Measurements from ENCODE around the gene KHK.
A peak's percentile ranks its signal among the peaks of the same experiment; 100 is the strongest.

The KHK gene

DNA sequence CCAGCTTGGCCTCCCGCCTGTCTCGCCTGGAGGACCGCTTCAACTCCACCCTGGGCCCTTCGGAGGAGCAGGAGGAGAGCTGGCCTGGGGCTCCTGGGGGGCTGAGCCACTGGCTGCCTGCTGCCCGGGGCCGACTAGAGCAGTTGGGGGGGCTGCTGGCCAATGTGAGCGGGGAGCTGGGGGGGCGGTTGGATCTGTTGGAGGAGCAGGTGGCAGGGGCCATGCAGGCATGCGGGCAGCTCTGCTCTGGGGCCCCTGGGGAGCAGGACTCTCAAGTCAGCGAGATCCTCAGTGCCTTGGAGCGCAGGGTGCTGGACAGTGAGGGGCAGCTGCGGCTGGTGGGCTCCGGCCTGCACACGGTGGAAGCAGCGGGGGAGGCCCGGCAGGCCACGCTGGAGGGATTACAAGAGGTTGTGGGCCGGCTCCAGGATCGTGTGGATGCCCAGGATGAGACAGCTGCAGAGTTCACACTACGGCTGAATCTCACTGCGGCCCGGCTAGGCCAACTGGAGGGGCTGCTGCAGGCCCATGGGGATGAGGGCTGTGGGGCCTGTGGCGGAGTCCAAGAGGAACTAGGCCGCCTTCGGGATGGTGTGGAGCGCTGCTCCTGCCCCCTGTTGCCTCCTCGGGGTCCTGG lies 3.7 kb upstream of the KHK start:
- DNase-seq = no peak

DNA sequence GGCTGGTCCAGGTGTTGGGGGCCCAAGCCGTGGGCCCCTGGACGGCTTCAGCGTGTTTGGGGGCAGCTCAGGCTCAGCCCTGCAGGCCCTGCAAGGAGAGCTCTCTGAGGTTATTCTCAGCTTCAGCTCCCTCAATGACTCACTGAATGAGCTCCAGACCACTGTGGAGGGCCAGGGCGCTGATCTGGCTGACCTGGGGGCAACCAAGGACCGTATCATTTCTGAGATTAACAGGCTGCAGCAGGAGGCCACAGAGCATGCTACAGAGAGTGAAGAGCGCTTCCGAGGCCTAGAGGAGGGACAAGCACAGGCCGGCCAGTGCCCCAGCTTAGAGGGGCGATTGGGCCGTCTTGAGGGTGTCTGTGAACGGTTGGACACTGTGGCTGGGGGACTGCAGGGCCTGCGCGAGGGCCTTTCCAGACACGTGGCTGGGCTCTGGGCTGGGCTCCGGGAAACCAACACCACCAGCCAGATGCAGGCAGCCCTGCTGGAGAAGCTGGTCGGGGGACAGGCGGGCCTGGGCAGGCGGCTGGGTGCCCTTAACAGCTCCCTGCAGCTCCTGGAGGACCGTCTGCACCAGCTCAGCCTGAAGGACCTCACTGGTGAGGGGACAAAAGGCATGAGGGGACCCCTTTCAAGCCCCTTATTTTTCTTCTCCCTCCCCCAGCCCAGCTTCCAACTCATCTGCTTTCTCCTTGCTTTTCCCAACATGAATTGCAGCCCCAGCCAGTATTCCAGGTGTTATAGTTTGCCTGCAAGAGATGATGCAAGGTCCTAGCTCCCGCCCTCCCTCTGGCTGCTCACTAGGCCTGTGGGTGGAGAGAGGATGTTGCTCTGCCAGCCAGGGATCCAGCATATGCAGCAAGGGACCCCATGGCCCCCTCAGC lies 2.9 kb upstream of the KHK start:
- no peak for DNase-seq

DNA sequence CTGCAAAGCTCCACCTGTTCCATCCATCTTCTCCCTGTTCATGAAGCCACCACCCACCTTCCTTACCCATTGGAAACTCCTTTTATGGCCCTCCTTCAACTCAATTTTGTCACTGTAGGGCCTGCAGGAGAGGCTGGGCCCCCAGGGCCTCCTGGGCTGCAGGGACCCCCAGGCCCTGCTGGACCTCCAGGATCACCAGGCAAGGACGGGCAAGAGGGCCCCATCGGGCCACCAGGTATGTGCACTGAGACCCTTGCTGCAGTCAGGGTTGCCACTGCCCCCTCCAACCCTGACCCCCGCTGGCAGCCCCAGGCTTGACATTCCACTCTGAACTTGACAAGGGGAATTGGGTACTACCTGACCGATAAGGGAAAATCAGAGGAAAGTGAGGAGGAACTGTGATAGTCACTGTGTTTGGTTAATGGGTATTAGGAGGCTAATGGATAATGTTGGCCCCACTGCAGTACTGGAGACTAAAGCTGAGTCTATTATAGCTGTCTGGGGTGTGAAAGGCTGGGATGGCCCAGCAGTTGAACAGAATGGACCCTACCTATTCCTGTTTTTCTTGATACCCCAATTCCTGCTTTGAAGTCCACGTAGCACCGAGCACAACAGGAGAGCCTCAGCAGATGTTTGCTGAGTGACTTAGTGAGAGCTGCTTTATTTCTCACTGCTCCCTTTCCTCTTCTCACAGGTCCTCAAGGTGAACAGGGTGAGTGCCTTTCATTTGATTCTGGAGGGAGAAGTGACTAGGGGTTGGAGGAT lies 2.1 kb upstream of the KHK start:
- DNase-seq = no peak

DNA sequence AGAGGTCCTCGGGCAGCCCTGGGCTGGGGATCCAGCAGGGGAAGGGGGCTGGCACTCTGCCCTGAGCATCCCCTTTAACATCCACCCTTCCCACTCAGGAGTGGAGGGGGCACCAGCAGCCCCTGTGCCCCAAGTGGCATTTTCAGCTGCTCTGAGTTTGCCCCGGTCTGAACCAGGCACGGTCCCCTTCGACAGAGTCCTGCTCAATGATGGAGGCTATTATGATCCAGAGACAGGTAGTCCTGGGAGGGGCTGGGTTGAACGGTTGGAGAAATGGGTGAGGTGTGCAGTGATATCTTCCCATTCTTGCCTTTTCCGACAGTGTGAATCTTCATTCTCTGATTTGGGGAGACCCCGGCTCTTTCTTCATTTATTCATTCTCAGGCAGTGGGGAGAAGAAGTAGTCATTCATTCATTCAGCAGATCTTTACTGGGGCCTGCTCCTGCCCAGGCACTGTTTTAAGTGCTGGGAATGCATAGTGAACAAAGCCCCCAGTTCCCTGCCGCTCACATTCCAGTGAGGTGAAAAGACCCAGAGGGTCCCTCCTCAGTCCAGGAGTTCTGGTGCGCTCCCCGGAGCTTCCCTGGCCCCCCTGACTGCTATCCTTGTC lies 1.4 kb upstream of the KHK start:
- no peak for DNase-seq

DNA sequence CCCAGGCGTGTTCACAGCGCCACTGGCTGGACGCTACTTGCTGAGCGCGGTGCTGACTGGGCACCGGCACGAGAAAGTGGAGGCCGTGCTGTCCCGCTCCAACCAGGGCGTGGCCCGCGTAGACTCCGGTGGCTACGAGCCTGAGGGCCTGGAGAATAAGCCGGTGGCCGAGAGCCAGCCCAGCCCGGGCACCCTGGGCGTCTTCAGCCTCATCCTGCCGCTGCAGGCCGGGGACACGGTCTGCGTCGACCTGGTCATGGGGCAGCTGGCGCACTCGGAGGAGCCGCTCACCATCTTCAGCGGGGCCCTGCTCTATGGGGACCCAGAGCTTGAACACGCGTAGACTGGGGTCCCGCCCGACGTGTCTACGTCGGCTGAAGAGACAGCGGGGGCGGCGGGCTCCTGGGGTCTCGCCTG lies 891 bp upstream of the KHK start:
- DNase-seq = peak; percentile 45

DNA sequence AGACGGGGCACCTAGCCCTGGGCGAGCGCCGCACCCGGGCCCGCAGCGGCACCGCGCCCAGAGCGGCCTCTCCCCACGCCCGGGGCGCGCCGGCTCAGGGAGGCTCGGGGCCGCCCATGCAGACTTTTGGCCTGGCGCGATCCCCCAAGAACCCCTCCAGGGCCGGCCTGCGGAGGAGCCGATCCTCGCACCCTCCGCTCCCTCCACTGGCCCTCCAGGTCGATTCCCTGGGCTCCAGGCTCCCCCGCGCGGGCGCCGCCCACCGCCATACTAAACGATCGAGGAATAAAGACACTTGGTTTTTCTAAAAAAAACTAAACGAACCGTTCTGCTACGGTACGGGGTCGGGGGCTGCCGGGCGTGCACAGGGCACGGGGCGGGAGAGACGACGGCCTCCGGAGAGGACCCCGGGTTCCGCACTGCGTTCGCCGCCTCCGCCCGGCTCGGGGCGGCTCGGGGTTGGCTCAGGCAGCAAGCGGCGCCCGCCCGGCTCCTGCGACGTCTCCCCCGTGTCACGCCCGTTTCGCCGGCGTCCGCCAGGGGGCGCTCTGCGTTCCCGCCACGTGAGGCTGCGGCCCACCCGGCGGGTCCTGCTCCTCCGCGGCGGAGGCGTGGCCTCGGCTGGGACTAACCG lies 365 bp upstream of the KHK start:
- peak; percentile 98 for DNase-seq

DNA sequence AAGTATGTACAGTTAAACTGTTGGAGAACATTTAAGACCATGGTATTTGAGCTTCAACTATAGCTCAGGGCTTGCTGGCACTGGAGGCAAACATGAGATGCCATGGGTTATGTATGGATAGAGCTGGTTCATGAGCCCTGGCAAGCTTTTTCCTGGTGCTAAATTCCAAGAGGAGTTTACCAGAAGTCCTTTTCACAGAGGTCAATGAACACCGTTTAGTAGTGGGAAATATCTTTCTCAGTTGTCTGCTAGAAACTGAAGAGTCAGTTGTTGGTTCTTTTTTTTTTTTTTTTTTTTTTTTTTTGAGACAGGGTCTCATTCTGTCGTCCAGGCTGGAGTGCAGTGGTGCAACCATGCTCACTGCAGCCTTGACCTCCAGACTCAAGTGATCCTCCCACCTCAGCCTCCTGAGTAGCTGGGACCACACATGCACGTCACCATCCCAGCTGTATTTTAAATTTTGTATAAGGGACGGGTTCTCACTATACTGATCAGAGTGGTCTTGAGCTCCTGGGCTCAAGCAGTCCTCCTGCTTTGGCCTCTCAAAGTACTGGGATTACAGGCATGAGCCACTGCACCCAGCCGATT lies 1.3 kb downstream of the KHK start:
- DNase-seq = no peak

DNA sequence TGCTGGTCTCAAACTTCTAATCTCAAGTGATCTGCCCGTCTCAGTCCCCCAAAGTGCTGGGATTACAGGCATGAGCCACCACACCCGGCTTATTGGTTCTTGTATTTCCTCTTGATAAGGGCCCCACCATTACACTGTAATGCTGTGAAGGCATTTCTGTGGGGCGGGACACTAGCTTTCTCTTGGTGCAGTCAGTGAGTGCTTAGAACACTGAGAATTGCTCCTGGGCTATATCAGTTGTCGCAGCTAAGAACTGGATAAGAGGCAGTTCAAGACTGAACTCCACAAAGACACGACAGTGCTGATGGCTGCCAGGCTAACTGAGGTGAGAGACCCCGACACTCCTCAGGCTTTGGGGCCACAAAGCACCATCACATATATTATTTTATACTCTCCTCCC lies 2.1 kb downstream of the KHK start:
- DNase-seq = no peak

DNA sequence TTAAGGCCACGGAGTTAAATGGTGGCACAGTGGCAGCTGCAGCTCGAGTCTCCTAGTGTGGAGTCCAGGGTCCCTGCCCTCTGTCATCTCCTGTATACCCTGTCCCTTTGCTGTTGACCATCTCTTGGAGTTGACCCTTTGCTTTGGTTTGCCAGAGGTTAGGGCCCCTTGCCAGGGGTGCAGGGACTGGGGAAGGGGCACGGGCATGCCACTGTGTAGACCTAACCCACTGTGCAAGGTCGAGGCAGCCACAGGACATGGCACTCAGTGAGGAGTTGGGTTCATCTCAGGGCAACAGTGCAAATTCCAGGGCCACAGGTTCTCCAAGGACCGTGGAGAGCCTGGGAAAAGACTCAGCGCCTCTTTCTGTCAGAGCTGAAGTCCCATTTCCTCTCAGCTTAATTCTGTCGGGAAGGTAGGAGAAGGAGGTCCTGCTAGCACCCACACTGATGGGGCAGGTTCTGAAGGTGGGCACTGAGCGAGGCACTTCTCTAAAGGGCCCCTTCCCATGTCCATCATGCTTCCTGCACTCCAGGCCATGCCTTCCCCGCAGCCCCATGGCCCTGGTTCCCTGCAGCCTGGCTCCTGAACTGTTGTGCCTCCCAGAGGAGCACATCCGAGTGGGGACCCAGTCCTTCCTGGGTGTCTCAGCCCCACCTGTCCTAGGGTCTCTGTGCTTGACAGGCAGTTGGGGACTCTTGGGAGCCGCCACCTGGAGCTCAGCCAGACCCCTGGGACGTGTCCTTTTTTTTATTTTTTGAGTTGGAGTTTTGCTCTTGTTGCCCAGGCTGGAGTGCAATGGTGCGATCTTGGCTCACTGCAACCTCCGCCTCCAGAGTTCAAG lies 2.8 kb downstream of the KHK start:
- DNase-seq = no peak

DNA sequence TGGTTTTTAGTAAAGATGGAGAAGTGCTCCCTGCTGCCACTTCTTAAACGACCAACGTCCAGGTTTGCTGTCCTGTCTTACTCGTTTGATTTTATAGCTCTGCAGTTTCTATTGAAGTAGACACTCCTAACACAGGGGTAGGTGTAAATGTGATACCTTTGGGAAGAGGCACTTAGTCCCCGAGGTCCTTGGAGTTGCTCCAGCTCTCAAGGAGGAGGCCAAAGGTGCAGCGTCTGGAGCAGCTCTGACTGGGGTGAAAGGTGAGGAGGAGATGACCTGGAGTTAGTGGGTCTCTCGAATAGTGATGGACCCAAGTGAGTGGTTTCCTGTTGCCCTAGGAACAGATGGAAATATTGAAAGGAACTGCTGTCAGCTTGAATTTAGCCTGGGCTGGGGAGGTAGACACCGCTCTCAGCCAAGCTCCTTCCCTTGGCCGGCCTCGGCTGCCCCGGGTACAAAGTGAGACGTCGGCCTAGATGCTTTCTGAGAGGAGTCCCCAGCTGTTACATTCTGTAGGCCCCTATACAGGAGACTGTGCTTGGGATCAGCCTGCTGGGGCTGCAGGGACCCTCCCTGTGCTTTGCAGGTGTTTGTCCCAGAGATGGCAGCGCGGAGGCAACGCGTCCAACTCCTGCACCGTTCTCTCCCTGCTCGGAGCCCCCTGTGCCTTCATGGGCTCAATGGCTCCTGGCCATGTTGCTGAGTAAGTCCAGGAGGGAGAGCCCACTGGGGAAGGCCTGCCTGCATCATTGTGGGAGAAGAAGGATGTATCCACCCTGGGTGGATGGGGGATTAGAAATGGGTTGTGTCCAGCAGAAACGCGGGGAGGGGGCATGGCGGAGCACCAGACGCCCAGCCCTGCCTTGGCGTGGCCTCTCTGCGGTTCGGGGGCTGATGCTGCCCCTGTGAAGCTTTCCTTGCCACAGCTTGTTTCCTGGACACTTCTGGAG lies 5.4 kb downstream of the KHK start:
- DNase-seq = no peak

DNA sequence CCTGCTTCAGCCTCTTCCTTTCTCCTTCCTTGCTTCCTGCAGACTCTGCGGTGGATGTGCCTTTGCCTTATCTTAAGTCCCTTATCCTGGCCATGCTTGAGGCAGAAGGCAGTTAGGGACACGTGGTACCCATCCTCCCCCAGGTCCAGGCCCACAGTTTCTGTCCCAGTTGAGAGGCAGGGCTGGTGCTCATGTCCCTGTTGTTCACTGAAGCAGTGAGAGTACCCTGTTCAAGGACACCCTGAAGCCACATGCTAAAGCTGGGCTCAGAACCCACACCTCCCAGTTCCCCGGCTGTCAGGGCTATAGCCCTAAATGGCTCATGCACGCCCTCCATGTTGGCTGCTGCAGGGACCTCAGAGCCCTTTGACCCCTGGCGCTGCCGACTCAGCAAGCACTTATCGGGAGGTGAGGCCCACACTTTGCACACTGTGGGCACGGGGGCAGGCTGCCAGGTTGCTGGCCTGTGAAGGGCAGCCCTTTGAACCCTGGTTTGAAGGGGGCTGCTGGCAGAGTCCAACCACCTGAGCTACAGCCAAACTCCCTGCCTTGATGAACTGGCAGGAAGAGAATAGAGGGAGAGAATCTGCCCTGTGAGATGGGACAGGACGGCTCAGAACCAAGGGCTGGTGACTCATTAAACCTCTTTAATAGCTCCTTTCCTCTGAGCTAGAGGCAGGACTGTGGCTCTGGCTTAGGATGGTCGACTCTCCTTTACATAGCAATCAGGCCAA lies 6.3 kb downstream of the KHK start:
- no peak for DNase-seq

DNA sequence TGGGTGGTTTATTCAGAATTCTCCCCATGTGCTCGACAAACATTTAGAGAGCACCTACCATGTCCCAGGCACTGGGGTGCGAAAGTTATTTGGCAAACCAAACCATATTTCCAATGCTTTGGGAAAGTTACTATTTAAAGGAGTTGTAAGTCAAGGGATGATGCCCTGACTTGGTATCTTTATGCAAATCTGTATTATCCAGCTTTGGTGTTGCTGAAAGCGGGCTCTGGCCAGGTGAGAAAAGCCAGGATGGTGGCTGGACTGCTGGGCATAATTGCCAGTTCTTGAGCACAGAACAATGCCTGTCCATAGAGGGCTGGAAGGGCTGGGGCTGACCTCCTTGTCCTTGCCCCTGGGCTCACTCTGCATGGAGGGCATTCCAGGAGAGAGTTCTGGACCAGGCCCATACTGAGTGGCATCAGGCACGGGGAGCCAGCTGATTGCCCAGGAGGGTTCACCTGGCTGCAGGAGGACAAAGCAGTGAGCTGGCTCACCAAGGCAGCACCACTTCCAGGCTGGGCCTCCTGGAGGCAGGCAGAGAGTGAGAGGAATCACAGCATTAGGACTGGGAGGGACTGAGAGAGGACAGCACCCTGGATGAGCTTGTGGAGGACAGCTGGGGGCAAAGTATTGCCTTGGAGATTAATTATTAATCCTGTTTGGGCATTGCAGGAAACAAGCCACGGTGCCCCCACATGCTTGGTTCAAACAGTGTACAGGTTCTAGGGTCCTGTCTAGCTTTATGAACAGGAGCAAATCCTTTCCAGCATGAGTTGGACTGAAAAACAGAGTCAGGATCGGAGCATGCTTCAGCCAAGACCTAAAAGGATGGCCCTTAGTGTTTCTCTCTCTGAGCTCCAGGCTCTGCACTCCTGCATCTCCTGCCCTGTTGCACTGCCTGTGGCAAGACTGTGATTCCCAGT lies 7.1 kb downstream of the KHK start:
- no peak for DNase-seq

DNA sequence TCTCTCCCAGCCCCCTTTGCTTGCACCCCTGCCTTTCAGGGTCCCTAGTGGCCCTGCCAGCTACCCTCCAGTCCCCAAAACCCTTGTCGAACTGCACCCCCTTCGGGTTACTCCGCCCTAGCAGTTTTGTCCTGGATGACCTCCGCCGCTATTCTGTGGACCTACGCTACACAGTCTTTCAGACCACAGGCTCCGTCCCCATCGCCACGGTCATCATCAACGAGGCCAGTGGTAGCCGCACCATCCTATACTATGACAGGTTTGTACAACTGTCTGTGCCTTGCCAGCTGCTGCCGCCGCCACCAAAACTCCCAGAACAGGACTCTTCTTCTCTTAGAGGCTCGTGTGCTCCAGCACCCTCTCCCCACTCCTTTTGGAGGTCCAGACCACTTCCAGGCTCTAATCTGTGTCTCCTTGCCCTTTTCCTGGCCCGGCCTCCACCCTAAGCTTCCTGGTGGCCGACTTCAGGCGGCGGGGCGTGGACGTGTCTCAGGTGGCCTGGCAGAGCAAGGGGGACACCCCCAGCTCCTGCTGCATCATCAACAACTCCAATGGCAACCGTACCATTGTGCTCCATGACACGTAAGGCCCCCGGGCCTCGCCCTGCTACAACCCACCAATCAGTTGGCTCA lies 7.9 kb downstream of the KHK start:
- no peak for DNase-seq

DNA sequence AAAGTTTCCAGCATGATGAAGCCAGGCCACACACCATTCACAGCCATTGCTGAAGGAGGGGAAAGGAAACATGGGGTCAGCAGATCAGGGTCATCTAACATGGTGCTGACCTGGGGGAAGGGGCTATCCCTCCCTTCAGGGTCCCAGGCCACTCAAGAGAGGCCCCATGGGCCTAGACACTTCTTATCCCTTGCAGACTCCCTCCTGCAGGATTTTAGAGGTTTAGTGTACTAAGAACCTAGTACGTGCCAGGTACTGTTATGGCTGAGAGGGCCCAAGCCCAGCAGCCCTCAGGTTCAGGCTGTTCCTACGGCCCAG lies 8.8 kb downstream of the KHK start:
- no peak for DNase-seq

DNA sequence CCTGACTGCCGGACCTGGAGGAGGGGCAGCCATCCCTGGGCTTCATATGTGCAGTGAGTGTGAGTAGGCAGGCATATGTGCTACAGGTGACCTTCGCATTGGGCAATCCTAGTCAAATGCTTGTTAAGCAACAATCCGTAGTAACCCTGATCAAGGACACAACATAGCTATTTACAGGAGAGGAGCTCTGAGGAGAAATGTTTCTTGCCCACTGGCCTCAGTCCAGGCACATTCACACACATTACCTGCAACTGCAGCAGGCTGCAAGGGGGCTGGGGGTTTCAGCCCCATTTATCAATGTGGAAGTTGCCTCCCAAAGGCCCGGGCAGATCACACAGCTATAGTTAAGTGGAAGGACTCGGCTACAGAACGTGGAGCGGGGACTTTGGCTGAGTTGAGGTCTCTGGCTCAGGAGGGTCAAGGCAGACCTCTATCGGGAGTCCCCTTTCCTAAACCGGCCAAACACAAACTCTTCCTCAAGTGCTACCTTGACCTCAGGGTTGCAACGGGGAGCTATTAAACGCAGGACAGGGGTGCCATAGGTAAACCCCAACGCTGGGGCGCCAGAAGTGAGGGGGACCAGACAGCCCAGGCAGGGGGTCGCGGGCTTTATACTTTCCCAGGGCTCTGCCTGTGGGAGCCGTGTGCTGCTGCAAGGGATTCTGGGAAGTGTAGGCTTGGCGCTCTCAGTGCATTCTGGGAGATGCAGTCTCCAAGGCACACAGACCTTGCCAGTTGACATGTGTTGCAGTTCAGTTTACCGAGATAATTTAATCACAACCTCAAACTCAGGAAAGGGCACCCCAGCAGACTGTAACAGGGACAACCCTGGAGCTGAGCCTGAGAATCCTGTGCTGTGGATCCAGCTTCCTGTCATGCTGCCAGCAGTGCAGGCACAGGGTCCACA lies 9.4 kb downstream of the KHK start:
- DNase-seq = peak; percentile 63

DNA sequence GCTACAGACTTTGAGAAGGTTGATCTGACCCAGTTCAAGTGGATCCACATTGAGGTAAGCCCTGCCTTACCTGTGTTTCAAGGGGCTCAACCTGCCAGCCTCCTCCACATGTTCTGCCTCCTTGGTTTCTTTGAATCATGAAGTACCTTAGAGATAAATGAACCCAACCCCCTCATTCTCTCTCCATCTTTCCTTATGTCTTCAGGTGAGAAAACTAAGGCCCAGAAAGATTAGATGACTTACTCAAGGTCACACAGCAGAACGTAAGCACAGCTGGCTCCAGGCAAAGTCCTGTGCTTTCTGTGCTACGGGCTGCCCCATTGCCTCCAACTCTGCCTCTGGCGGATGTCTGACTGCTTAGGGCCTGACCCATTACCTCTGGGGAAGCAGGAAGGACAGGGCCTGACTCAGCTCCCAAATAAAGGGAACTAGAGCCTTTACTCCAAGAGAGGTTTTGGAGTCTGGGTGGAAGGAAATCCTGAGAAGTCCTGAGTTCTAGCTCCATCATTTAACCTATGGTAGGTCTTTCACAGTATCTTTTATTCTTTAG lies 10.3 kb downstream of the KHK start:
- no peak for DNase-seq

DNA sequence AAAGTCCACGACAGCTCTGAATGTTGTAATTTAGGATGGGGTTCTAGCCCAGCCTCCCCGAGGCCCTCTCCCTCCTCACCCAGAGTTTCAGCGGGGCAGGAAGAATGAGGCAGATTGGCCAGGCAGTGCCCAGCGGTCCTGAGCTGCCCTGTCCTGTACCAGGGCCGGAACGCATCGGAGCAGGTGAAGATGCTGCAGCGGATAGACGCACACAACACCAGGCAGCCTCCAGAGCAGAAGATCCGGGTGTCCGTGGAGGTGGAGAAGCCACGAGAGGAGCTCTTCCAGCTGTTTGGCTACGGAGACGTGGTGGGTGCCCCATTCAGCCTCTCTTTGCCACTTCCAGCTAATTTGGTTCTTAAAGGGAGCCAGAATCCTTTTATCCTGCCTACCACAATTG lies 10.8 kb downstream of the KHK start:
- DNase-seq = no peak

Measured in activated CD4-positive, alpha-beta T cell treated with anti-CD3 and anti-CD28 coated beads for 48 hours (primary cell).